ENCODE data around the gene RADX.
A peak's percentile ranks its signal among the peaks of the same experiment; 100 is the strongest.

The RADX gene

DNA sequence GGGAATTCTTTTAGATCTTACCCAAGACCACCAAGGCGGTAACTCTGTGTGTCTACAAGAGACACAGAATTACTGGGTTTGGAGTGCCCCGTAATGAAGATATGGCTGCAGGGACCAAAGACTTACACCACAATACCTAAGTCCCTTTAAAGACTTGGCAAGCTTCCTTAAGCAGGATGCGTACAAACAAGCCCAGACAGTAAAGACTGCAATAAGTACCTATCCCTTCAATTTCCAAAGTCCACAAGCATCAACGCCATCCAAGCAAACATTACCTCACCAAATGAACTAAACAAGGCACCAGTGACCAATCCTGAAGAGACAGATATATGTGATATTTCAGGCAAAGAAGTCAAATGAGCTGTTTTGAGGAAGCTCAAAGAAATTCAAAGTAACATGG is 72.4 kb downstream of the RADX start:
- no peak for DNase-seq (ENCODE audit: low read depth)

DNA sequence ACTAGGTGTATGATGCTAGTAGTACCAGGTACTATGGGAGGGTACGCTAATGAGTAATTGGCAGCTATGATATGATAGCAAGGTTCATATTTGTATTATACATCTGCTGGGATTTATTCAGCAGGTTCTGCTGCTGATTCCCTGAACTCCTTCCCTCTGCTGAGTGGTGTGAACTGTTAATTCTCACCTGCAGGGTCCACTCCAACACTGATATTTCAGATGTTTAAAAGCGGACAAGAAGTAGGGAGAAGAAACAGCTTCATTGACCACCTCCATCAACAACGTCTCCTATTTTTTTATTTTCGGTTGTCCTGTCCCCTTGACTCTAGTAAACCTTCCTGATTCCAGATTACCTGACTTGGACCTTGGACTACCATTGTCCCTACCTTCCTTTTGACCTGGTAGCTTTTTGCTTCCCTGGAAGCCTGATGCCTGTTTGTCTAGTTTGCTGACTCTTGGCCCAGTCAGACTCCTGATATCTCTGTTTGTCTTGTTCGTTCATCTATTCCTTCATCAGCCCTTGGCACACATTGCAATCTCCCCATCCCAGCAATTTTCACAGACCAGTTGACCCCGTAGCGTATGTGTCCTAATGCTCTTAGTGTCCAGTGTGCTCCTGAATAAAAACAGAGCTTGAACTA is 80.8 kb downstream of the RADX start:
- no peak for DNase-seq (ENCODE audit: low read depth)

DNA sequence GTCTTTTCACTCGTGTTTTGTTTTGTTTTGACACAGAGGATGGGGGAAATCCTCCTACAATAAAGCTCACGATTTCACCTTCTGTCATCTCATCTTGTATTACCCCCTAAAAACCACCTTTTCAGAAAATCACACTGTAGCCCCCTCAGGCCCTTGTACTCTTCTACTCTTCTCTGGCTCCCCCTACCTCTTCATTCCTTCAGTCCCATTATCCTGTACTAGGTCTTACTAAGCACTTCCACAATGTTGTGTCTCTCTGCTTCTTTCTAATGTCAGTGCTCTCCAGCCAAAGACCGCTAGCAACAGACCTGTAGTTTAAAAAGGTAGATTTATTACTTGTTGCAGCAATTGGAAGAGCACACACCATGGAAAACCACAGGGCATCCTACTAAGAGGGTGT is 84.7 kb downstream of the RADX start:
- DNase-seq (ENCODE audit: low read depth): no peak

DNA sequence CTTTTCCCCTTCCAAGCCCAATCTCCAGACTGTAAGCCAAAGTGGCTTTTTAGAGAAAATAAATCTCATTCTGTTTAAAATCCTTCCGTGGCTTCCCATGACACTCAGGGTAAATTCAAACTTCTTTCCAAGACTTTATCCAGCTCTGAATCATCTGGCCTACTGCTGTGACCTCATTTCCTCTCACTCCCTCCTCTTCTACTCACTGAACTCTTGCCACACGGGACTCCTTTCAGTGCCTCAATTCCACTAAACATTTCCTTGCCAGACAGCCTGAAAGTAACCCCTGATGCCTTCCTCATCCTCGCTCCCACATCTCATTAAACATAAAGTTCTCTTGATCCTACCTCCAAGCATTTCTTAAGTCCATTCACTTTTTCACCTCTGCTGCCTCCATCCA is 86.9 kb downstream of the RADX start:
- no peak for DNase-seq (ENCODE audit: low read depth)

DNA sequence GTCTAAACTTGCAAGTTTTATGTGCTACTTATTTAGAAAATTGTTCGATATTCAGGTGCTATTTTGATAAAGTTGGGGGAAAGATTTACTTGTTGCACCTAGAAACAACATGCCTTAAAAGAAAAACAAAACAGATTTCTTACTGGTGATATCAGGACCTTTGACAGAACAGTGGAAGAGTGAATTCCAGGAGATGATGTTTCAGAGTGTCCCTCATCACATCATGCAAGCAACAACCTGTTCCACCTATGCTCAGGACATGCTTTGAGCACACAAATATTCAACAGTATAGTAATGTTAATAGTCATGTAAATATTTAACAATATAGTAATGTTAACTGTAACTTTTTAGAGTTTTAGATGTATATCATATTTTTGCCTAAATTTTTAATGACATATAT is 90.9 kb downstream of the RADX start:
- no peak for DNase-seq (ENCODE audit: low read depth)

DNA sequence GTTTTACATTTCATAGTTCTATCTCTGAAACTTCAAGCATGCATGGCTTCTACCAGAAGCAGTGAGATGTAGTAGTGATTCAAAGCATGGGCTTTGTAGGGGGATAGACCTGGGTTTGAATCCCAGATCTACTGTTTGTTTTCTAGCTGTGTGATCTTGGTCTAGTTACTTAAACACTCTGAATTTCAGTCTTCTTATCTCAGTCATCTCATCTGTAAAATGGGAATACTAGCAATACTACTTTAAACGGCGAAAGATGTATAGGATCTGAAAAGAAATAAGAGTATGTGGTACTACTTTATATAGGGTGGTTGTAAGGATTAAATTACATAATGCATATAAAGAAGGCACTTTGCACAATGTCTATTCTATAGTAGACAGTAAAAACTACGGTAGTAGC is 94.7 kb downstream of the RADX start:
- DNase-seq (ENCODE audit: low read depth): no peak

DNA sequence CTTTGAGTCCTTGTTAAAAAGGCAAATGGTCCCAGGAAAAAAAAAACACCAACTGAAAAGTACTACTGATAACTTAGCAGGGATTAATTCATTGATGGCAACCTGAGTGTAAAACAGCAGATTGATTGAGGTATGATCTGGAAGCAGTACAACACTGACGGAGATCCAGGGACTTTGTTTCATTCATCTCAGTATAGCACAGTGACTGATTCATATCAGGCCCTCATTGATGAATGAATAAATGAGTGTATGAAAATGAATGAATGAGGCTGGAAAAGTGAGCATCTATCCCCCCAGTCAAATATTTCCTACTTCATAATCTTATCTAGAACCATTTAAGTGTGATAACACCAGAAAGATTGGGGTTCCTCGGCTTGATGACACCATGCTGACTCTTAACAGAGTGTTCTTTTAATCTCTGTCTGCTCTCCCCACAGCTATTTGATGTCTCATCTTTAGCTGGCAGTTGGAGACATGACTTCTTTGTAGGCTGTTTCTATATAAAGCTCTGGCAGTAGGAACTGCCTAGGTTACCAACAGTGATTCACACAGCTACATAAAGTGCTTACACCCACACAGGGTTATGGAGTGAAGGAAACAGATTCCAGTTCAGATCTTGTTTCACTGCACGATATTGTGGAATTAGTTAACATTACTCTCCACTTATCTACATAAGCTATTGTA is 96.1 kb downstream of the RADX start:
- peak; percentile 85 for DNase-seq (ENCODE audit: low read depth)

DNA sequence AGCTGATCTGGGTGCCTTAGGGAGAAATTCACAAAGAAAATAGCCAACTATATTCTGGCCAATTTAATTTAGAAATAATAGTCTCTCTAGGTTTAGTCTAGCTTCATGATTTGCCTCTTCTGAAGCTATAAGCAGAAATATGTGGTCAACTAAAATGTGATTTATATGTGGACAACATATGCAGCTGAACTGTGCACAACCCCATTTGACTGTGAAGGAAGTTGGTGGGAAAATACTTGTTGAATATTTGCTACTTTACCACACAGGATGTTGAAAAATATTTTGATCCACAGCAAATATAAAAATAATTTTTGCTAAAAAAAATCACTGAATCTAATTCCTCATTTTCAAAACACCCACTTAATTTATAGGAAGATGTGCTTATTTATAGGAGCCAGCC is 99.0 kb downstream of the RADX start:
- DNase-seq (ENCODE audit: low read depth): no peak

DNA sequence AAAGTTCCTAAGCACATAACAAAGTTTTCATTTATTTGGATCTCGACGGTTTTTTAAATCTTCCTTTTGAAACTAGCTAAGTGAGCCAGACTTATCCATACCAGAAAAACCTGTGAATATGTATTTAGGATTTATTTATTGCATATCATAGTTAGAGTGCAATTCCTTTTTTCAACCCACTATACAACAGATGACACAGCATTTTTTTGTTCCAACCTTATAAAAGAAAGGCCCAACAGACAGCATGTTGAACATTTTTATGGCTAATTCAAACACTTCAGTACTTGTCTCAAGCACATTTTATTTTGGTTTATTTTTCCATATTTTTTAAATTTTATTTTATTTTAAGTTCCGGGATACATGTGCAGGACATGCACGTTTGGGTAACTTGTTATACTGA is 99.6 kb downstream of the RADX start:
- no peak for DNase-seq (ENCODE audit: low read depth)

DNA sequence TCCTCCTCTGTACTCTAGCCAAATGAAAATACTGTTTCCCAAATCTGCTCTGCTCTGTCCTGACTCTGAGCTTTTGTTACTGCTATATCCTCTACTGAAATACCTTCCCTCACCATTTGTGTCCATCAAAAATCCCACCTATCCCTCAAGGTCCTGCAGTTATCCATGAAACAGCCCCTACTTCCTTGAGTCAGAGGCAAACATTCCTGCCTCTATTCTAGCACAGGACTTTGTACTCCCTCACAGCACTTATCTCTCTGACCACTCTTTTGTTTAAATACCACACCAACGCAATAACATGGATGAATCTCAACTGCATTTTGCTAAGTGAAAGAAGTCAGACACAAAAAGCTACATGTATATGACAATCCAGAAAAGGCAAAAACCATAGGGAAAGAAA is 104.2 kb downstream of the RADX start:
- no peak for DNase-seq (ENCODE audit: low read depth)

DNA sequence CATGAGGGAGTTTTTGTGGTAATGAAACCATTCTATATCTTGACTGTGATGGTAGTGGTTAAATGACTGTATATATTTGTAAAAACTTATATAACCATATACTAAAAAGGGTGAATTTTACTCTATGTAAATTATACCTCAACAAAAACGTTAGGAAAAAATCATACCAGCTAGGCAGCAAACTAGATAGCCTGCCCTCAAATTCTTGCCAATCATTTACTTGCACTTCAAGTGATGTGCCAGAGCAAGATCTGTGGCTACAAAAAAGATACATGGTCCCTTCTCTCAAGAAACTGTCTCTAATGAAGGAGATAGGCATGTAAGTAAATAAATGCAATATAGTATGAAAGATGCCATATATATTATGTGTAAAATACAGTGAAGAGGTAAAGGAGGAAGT is 104.7 kb downstream of the RADX start:
- no peak for DNase-seq (ENCODE audit: low read depth)

DNA sequence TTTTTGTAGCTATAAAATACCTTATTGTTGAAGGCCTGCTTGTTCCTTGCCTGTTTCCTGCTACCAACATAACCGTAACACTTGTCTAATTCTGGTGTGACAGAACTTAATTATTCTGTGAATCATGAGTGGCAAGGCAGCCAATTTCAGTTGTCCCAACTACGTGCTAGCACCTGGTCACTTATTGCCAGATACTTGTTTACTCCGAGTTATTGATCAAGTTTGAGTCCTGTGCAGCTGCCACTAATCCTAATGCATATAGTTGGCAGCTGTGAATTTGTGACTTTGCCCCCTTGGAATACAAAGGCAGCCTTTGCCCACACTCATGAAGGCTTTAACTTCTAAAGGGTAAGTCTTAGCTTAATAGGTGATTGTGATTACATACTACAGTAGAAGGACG is 106.9 kb downstream of the RADX start:
- DNase-seq (ENCODE audit: low read depth): no peak

DNA sequence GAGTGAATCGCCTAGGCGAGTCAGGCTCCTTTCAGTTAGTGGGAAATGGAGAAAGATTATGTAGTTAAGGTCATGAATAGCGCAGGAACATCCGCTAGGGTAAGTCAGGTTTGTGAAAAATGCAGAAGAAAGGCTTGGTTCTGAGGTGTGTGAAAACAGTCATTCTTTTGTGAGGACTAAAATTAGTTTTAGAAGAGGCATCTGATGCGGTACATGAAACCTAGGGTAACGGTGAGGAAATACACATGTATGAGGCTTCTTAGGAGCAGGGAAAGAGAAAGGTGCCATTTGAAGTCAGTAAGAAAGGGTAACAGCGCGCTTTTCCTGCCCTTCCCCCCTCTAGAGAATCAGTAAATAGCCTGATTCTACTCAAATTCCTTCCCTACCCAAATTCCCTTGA is 114.2 kb downstream of the RADX start:
- no peak for DNase-seq (ENCODE audit: low read depth)

DNA sequence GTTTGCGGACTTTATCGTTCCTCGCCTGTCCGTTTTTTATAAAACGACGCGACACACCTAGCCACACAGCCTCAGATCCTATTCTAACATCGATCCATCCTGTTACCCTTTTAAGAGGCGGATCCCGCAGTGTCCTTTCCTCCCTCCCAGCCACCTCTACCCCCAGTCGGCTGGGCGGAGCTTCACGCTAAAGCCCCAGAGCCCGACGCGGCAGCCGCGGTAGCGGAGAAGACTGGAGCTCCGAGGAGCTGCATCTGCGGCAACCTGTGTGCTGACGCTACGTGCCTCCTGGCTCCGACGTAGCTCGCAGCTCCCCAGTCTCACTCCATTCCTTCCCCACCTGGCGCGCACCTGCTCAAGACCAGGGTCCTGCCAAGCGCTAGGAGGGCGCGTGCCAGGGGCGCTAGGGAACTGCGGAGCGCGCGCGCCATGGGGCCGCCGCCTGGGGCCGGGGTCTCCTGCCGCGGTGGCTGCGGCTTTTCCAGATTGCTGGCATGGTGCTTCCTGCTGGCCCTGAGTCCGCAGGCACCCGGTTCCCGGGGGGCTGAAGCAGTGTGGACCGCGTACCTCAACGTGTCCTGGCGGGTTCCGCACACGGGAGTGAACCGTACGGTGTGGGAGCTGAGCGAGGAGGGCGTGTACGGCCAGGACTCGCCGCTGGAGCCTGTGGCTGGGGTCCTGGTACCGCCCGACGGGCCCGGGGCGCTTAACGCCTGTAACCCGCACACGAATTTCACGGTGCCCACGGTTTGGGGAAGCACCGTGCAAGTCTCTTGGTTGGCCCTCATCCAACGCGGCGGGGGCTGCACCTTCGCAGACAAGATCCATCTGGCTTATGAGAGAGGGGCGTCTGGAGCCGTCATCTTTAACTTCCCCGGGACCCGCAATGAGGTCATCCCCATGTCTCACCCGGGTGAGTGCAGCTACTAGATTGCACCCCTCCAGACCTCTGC is 115.0 kb downstream of the RADX start, which contains the start of gene RNF128:
RNF128 (plus strand) TSS at position 217 of the 953 bp plus-strand sequence; CDS start at position 430, 213 bp downstream.
- no peak for DNase-seq (ENCODE audit: low read depth)

DNA sequence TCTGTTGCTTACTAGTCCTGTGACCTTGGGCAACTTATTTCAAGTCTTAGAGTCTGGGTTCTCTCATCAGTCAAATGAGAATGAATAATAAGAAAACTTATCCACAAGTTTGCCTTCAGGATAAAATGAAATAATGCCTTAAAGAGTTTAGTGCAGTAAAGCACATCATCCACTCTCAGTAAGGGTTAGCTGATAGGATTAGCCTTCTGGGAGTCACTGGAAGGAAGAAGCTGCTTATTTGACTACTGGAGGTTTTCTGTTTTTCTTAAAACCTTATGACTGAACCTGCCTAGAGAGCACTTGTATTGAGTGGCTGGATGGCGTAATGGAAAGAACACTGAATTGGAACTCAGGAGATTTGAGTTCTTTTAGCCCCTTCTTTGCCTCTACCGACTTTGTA is 116.6 kb downstream of the RADX start:
- no peak for DNase-seq (ENCODE audit: low read depth)

All from non-pigmented ciliary epithelial cell (primary cell).